ENCODE results near the gene PAX8.

PAX8 gene

GRCh38 chr2:113231064-113231463 is 47.7 kb downstream of the PAX8 start:
- no peaks in the 10 kb centered on the region for H3K27me3 ChIP-seq (ENCODE audit: control insufficient read depth in 1 of 2, insufficient read depth in 2 of 2, low read length in 2 of 2)
- no peak overlapping the region for H3K4me3 ChIP-seq (ENCODE audit: low read depth in 1 of 2, low read length in 2 of 2)
- no peaks in the 10 kb centered on the region for H3K36me3 ChIP-seq (ENCODE audit: control insufficient read depth in 1 of 2, insufficient read depth in 2 of 2, low read length in 2 of 2)
- H3K27ac ChIP-seq (ENCODE audit: low read depth, low read length): no peak overlapping the region
- no peak overlapping the region for H3K9ac ChIP-seq (ENCODE audit: low read depth in 1 of 2, low read length in 2 of 2)
- H3K4me1 ChIP-seq (ENCODE audit: control insufficient read depth in 1 of 2, insufficient read depth in 2 of 2, low read length in 2 of 2): peaks cover 37 to 38% of the 10 kb centered on the region in 2 donors
- H3K9me3 ChIP-seq (ENCODE audit: control insufficient read depth in 1 of 2, low read length in 2 of 2): no peaks in the 10 kb centered on the region

- Histone ChIP-seq H3K36me3 (ENCODE audit: control insufficient read depth in 1 of 2, insufficient read depth in 2 of 2, low read length in 2 of 2) (no peaks in the 10 kb centered on the region), H3K4me3 (ENCODE audit: low read depth in 1 of 2, low read length in 2 of 2) (no peak overlapping the region), H3K27me3 (ENCODE audit: control insufficient read depth in 1 of 2, insufficient read depth in 2 of 2, low read length in 2 of 2) (no peaks in the 10 kb centered on the region), H3K9me3 (ENCODE audit: control insufficient read depth in 1 of 2, low read length in 2 of 2) (no peaks in the 10 kb centered on the region), H3K4me1 (ENCODE audit: control insufficient read depth in 1 of 2, insufficient read depth in 2 of 2, low read length in 2 of 2) (peaks cover 37 to 38% of the 10 kb centered on the region in 2 donors), H3K27ac (ENCODE audit: low read depth, low read length) (no peak overlapping the region), H3K9ac (ENCODE audit: low read depth in 1 of 2, low read length in 2 of 2) (no peak overlapping the region)
Measured at GRCh38 chr2:113230531-113230930, 48.2 kb downstream of the PAX8 start.

GRCh38 chr2:113229795-113230194 is 48.9 kb downstream of the PAX8 start:
- Histone ChIP-seq H3K9ac (ENCODE audit: low read depth in 1 of 2, low read length in 2 of 2) (peak overlapping the region in 1 of 2 donors; percentile 4), H3K27ac (ENCODE audit: low read depth, low read length) (no peak overlapping the region)

GRCh38 chr2:113228991-113229716 is 49.6 kb downstream of the PAX8 start:
- Histone ChIP-seq H3K4me1 (ENCODE audit: control insufficient read depth in 1 of 2, insufficient read depth in 2 of 2, low read length in 2 of 2) (peaks cover 37 to 38% of the 10 kb centered on the region in 2 donors), H3K9me3 (ENCODE audit: control insufficient read depth in 1 of 2, low read length in 2 of 2) (no peaks in the 10 kb centered on the region), H3K27me3 (ENCODE audit: control insufficient read depth in 1 of 2, insufficient read depth in 2 of 2, low read length in 2 of 2) (no peaks in the 10 kb centered on the region), H3K4me3 (ENCODE audit: low read depth in 1 of 2, low read length in 2 of 2) (no peak overlapping the region), H3K27ac (ENCODE audit: low read depth, low read length) (no peak overlapping the region), H3K9ac (ENCODE audit: low read depth in 1 of 2, low read length in 2 of 2) (no peak overlapping the region), H3K36me3 (ENCODE audit: control insufficient read depth in 1 of 2, insufficient read depth in 2 of 2, low read length in 2 of 2) (no peaks in the 10 kb centered on the region)

More at GRCh38 chr2:113229795-113230194, 48.9 kb downstream of the PAX8 start:
- Histone ChIP-seq H3K36me3 (ENCODE audit: control insufficient read depth in 1 of 2, insufficient read depth in 2 of 2, low read length in 2 of 2) (no peaks in the 10 kb centered on the region), H3K4me3 (ENCODE audit: low read depth in 1 of 2, low read length in 2 of 2) (no peak overlapping the region), H3K9me3 (ENCODE audit: control insufficient read depth in 1 of 2, low read length in 2 of 2) (no peaks in the 10 kb centered on the region), H3K4me1 (ENCODE audit: control insufficient read depth in 1 of 2, insufficient read depth in 2 of 2, low read length in 2 of 2) (peaks cover 37 to 38% of the 10 kb centered on the region in 2 donors), H3K27me3 (ENCODE audit: control insufficient read depth in 1 of 2, insufficient read depth in 2 of 2, low read length in 2 of 2) (no peaks in the 10 kb centered on the region)

- H3K9ac ChIP-seq (ENCODE audit: low read depth in 1 of 2, low read length in 2 of 2): no peak overlapping the region
- H3K4me1 ChIP-seq (ENCODE audit: control insufficient read depth in 1 of 2, insufficient read depth in 2 of 2, low read length in 2 of 2): peaks cover 32 to 37% of the 10 kb centered on the region in 2 donors
- no peak overlapping the region for H3K4me3 ChIP-seq (ENCODE audit: low read depth in 1 of 2, low read length in 2 of 2)
- no peak overlapping the region for H3K27ac ChIP-seq (ENCODE audit: low read depth, low read length)
- H3K27me3 ChIP-seq (ENCODE audit: control insufficient read depth in 1 of 2, insufficient read depth in 2 of 2, low read length in 2 of 2): no peaks in the 10 kb centered on the region
- no peaks in the 10 kb centered on the region for H3K9me3 ChIP-seq (ENCODE audit: control insufficient read depth in 1 of 2, low read length in 2 of 2)
- H3K36me3 ChIP-seq (ENCODE audit: control insufficient read depth in 1 of 2, insufficient read depth in 2 of 2, low read length in 2 of 2): no peaks in the 10 kb centered on the region
Measured at GRCh38 chr2:113228351-113228750, 50.4 kb downstream of the PAX8 start.

GRCh38 chr2:113227698-113228097 is 51.0 kb downstream of the PAX8 start:
- Histone ChIP-seq H3K27ac (ENCODE audit: low read depth, low read length) (no peak overlapping the region), H3K9ac (ENCODE audit: low read depth in 1 of 2, low read length in 2 of 2) (no peak overlapping the region), H3K9me3 (ENCODE audit: control insufficient read depth in 1 of 2, low read length in 2 of 2) (no peaks in the 10 kb centered on the region), H3K4me1 (ENCODE audit: control insufficient read depth in 1 of 2, insufficient read depth in 2 of 2, low read length in 2 of 2) (peaks cover 32 to 37% of the 10 kb centered on the region in 2 donors), H3K27me3 (ENCODE audit: control insufficient read depth in 1 of 2, insufficient read depth in 2 of 2, low read length in 2 of 2) (no peaks in the 10 kb centered on the region), H3K4me3 (ENCODE audit: low read depth in 1 of 2, low read length in 2 of 2) (no peak overlapping the region), H3K36me3 (ENCODE audit: control insufficient read depth in 1 of 2, insufficient read depth in 2 of 2, low read length in 2 of 2) (no peaks in the 10 kb centered on the region)

- no peak overlapping the region for H3K9ac ChIP-seq (ENCODE audit: low read depth in 1 of 2, low read length in 2 of 2)
- no peaks in the 10 kb centered on the region for H3K27me3 ChIP-seq (ENCODE audit: control insufficient read depth in 1 of 2, insufficient read depth in 2 of 2, low read length in 2 of 2)
- no peak overlapping the region for H3K4me3 ChIP-seq (ENCODE audit: low read depth in 1 of 2, low read length in 2 of 2)
- no peaks in the 10 kb centered on the region for H3K9me3 ChIP-seq (ENCODE audit: control insufficient read depth in 1 of 2, low read length in 2 of 2)
- peaks cover 28 to 37% of the 10 kb centered on the region in 2 donors for H3K4me1 ChIP-seq (ENCODE audit: control insufficient read depth in 1 of 2, insufficient read depth in 2 of 2, low read length in 2 of 2)
- H3K36me3 ChIP-seq (ENCODE audit: control insufficient read depth in 1 of 2, insufficient read depth in 2 of 2, low read length in 2 of 2): no peaks in the 10 kb centered on the region
- H3K27ac ChIP-seq (ENCODE audit: low read depth, low read length): no peak overlapping the region
Measured at GRCh38 chr2:113227290-113227689, 51.4 kb downstream of the PAX8 start.

- no peaks in the 10 kb centered on the region for H3K27me3 ChIP-seq (ENCODE audit: control insufficient read depth in 1 of 2, insufficient read depth in 2 of 2, low read length in 2 of 2)
- no peak overlapping the region for H3K4me3 ChIP-seq (ENCODE audit: low read depth in 1 of 2, low read length in 2 of 2)
- no peak overlapping the region for H3K9ac ChIP-seq (ENCODE audit: low read depth in 1 of 2, low read length in 2 of 2)
- H3K9me3 ChIP-seq (ENCODE audit: control insufficient read depth in 1 of 2, low read length in 2 of 2): no peaks in the 10 kb centered on the region
- H3K27ac ChIP-seq (ENCODE audit: low read depth, low read length): no peak overlapping the region
- no peaks in the 10 kb centered on the region for H3K36me3 ChIP-seq (ENCODE audit: control insufficient read depth in 1 of 2, insufficient read depth in 2 of 2, low read length in 2 of 2)
- H3K4me1 ChIP-seq (ENCODE audit: control insufficient read depth in 1 of 2, insufficient read depth in 2 of 2, low read length in 2 of 2): peaks cover 23 to 38% of the 10 kb centered on the region in 2 donors
Measured at GRCh38 chr2:113226462-113226861, 52.3 kb downstream of the PAX8 start.

- H3K9ac ChIP-seq (ENCODE audit: low read depth in 1 of 2, low read length in 2 of 2): no peak overlapping the region
- peaks cover 22 to 39% of the 10 kb centered on the region in 2 donors for H3K4me1 ChIP-seq (ENCODE audit: control insufficient read depth in 1 of 2, insufficient read depth in 2 of 2, low read length in 2 of 2)
- no peaks in the 10 kb centered on the region for H3K36me3 ChIP-seq (ENCODE audit: control insufficient read depth in 1 of 2, insufficient read depth in 2 of 2, low read length in 2 of 2)
- no peaks in the 10 kb centered on the region for H3K9me3 ChIP-seq (ENCODE audit: control insufficient read depth in 1 of 2, low read length in 2 of 2)
- no peak overlapping the region for H3K4me3 ChIP-seq (ENCODE audit: low read depth in 1 of 2, low read length in 2 of 2)
- no peak overlapping the region for H3K27ac ChIP-seq (ENCODE audit: low read depth, low read length)
- no peaks in the 10 kb centered on the region for H3K27me3 ChIP-seq (ENCODE audit: control insufficient read depth in 1 of 2, insufficient read depth in 2 of 2, low read length in 2 of 2)
Measured at GRCh38 chr2:113225263-113226259, 53.2 kb downstream of the PAX8 start.

GRCh38 chr2:113224647-113225236 is 54.0 kb downstream of the PAX8 start:
- H3K9ac ChIP-seq (ENCODE audit: low read depth in 1 of 2, low read length in 2 of 2): no peak overlapping the region
- no peaks in the 10 kb centered on the region for H3K36me3 ChIP-seq (ENCODE audit: control insufficient read depth in 1 of 2, insufficient read depth in 2 of 2, low read length in 2 of 2)

More at GRCh38 chr2:113224647-113225236, 54.0 kb downstream of the PAX8 start:
- no peaks in the 10 kb centered on the region for H3K27me3 ChIP-seq (ENCODE audit: control insufficient read depth in 1 of 2, insufficient read depth in 2 of 2, low read length in 2 of 2)
- no peak overlapping the region for H3K4me3 ChIP-seq (ENCODE audit: low read depth in 1 of 2, low read length in 2 of 2)
- peaks cover 23 to 38% of the 10 kb centered on the region in 2 donors for H3K4me1 ChIP-seq (ENCODE audit: control insufficient read depth in 1 of 2, insufficient read depth in 2 of 2, low read length in 2 of 2)
- H3K9me3 ChIP-seq (ENCODE audit: control insufficient read depth in 1 of 2, low read length in 2 of 2): no peaks in the 10 kb centered on the region
- H3K27ac ChIP-seq (ENCODE audit: low read depth, low read length): no peak overlapping the region
